HCT116 (cell line): ENCODE data around the gene BAHD1. TPM values are rescaled to one million over a fixed set of nuclear protein-coding genes. Genes with fewer than 3 reads are reported as not detected.

ENCODE experiments used
- ATAC-seq: fragments of 200-7000 bp; cut with Tn5 transposase; 2 replicates; pipeline ENCODE4 v1.9.1; 2020; ENCODE audit warnings: mild to moderate bottlenecking, moderate library complexity
- BruUV-seq: library from RNA; stranded (reverse); fragments of 400-500 nt; replicated peaks from 2 replicates; lab custom pipeline; 2021; lab: Mats Ljungman, UMichigan
- CTCF ChIA-PET: fragments of 300-600 bp; sonication (Branson Sonifier 250); formaldehyde crosslinking; loops from one replicate; lab custom pipeline; 2021; ENCODE audit warnings: antibody characterized with exemption; lab: Charles Lee
- POLR2A ChIA-PET: fragments of 300-600, 350-600 bp; sonication (Branson Sonifier 250); formaldehyde crosslinking; loops from one replicate; lab custom pipeline; 2021; ENCODE audit warnings: antibody characterized with exemption; lab: Charles Lee
- RAD21 ChIA-PET, 2 experiments: fragments of 300-600 bp; sonication (Branson Sonifier 250); formaldehyde crosslinking; loops; one replicate each; lab custom pipeline; 2023; ENCODE audit warnings: low total read pairs in 2 of 2; ENCODE audit not compliant: uncharacterized antibody in 2 of 2, unreplicated experiment in 2 of 2, low non-redundant PET in 1 of 2; lab: Charles Lee
- DNase-seq: peaks from one replicate; pipeline ENCODE4 v3.0.0-alpha.2; 2010; ENCODE audit warnings: low read depth, low spot score
- H2AFZ ChIP-seq: fragments of 200-600 bp; shearing (Covaris generic), sonication (generic); 2 replicates; pipeline ENCODE4 v1.6.1; 2017; ENCODE audit warnings: low read depth, mixed run types, mixed read lengths, antibody characterized with exemption, low read length; ENCODE audit not compliant: poor library complexity, severe bottlenecking
- H3K27ac ChIP-seq: 2 replicates; pipeline ENCODE4 v1.5.1; 2012; ENCODE audit warnings: low read depth, low read length
- H3K27me3 ChIP-seq: fragments of 200-600 bp; sonication (generic); 2 replicates; pipeline ENCODE4 v1.6.1; 2016; ENCODE audit warnings: mixed run types, low read length, mixed read lengths; ENCODE audit not compliant: insufficient read depth
- H3K36me3 ChIP-seq, 2 experiments: fragments of 200-500 bp in 1 of 2; fragments of 200-600 bp in 1 of 2; sonication (Bioruptor generic) in 1 of 2; sonication (generic) in 1 of 2; 2 replicates each; pipeline versions ENCODE4 v1.5.1 to v1.6.1; 2014 to 2016; ENCODE audit warnings: low read length in 2 of 2, inconsistent platforms in 1 of 2, mixed read lengths in 1 of 2, mixed run types in 1 of 2; ENCODE audit not compliant: insufficient read depth in 2 of 2, control insufficient read depth in 1 of 2
- H3K4me1 ChIP-seq, 2 experiments: fragments of 200-600 bp in 1 of 2; sonication (generic) in 1 of 2; 2 replicates each; pipeline versions ENCODE4 v1.5.1 to v1.6.1; 2012 to 2017; ENCODE audit warnings: low read length in 2 of 2, inconsistent platforms in 1 of 2, mild to moderate bottlenecking in 1 of 2, mixed read lengths in 1 of 2, mixed run types in 1 of 2, moderate library complexity in 1 of 2; ENCODE audit not compliant: insufficient read depth in 2 of 2, control insufficient read depth in 1 of 2
- H3K4me2 ChIP-seq: fragments of 200-600 bp; sonication (generic); 2 replicates; pipeline ENCODE4 v1.6.1; 2017; ENCODE audit warnings: mixed run types, low read length, mixed read lengths
- H3K4me3 ChIP-seq, 2 experiments: fragments of 200-600 bp in 1 of 2; sonication (generic) in 1 of 2; replicated peaks in 1 of 2; 2 replicates each; pipeline ENCODE4 v1.5.1; 2011 to 2016; ENCODE audit warnings: low read length in 2 of 2, control low read depth in 1 of 2, low read depth in 1 of 2, mild to moderate bottlenecking in 1 of 2, mixed read lengths in 1 of 2, mixed run types in 1 of 2
- H3K79me2 ChIP-seq: fragments of 200-600 bp; sonication (generic); 2 replicates; pipeline ENCODE4 v1.6.1; 2017; ENCODE audit warnings: mild to moderate bottlenecking, mixed run types, low read length, moderate library complexity, mixed read lengths; ENCODE audit not compliant: insufficient read depth
- H3K9ac ChIP-seq: fragments of 200-600 bp; sonication (generic); 2 replicates; pipeline ENCODE4 v1.6.1; 2016; ENCODE audit warnings: low read length, mixed read lengths
- H3K9me2 ChIP-seq: fragments of 200-600 bp; sonication (generic), shearing (Covaris generic); 2 replicates; pipeline ENCODE4 v1.6.1; 2017; ENCODE audit warnings: mixed run types, mild to moderate bottlenecking, moderate library complexity; ENCODE audit not compliant: insufficient read depth
- H3K9me3 ChIP-seq, 2 experiments: fragments of 200-500 bp in 1 of 2; fragments of 200-600 bp in 1 of 2; sonication (Bioruptor generic) in 1 of 2; sonication (generic) in 1 of 2; 2 replicates each; pipeline ENCODE4 v1.6.1; 2014 to 2017; ENCODE audit warnings: low read length in 2 of 2, mixed read lengths in 2 of 2, inconsistent platforms in 1 of 2, low read depth in 1 of 2, mild to moderate bottlenecking in 1 of 2, mixed run types in 1 of 2, moderate library complexity in 1 of 2; ENCODE audit not compliant: control insufficient read depth in 1 of 2, insufficient read depth in 1 of 2
- H4K20me1 ChIP-seq: fragments of 200-600 bp; sonication (generic), shearing (Covaris generic); 2 replicates; pipeline ENCODE4 v1.6.1; 2017; ENCODE audit warnings: mixed run types, mild to moderate bottlenecking, moderate library complexity; ENCODE audit not compliant: insufficient read depth
- ATF3 ChIP-seq: IDR thresholded peaks from 2 replicates; pipeline ENCODE4 v1.6.1; 2012
- CEBPB ChIP-seq: IDR thresholded peaks from 2 replicates; pipeline ENCODE4 v1.6.1; 2012; ENCODE audit warnings: low read depth
- CTCF ChIP-seq, 3 experiments: fragments of 200-600 bp in 1 of 3; sonication (generic) in 1 of 3; IDR thresholded peaks in 2 of 3; conservative IDR thresholded peaks in 1 of 3; 2 replicates each; pipeline ENCODE4 v1.5.1; 2012 to 2017; ENCODE audit warnings: low read depth in 2 of 3, low read length in 2 of 3, antibody characterized with exemption in 1 of 3, borderline replicate concordance in 1 of 3, control low read depth in 1 of 3, mild to moderate bottlenecking in 1 of 3, mixed read lengths in 1 of 3, mixed run types in 1 of 3, moderate library complexity in 1 of 3; ENCODE audit not compliant: insufficient read depth in 1 of 3
- EGR1 ChIP-seq: IDR thresholded peaks from 2 replicates; pipeline ENCODE4 v1.6.1; 2012; ENCODE audit warnings: low read depth
- ELF1 ChIP-seq: IDR thresholded peaks from 2 replicates; pipeline ENCODE4 v1.6.1; 2012; ENCODE audit warnings: low read depth, borderline replicate concordance
- FOSL1 ChIP-seq: IDR thresholded peaks from 2 replicates; pipeline ENCODE4 v1.6.1; 2012; ENCODE audit warnings: low read depth
- JUND ChIP-seq: IDR thresholded peaks from 2 replicates; pipeline ENCODE4 v1.6.1; 2012
- MAX ChIP-seq: IDR thresholded peaks from 2 replicates; pipeline ENCODE4 v1.6.1; 2012
- POLR2A ChIP-seq: IDR thresholded peaks from 2 replicates; pipeline ENCODE4 v1.7.0; 2011; ENCODE audit warnings: borderline replicate concordance; ENCODE audit not compliant: insufficient read depth, insufficient read length; ENCODE audit errors: extremely low read depth
- SIN3A ChIP-seq: IDR thresholded peaks from 2 replicates; pipeline ENCODE4 v1.6.1; 2012; ENCODE audit warnings: low read depth
- SP1 ChIP-seq: IDR thresholded peaks from 2 replicates; pipeline ENCODE4 v1.6.1; 2012; ENCODE audit warnings: low read depth
- SRF ChIP-seq: IDR thresholded peaks from 2 replicates; pipeline ENCODE4 v1.6.1; 2012; ENCODE audit warnings: low read depth
- TCF7L2 ChIP-seq: IDR thresholded peaks from 2 replicates; pipeline ENCODE4 v1.7.0; 2011; ENCODE audit warnings: borderline replicate concordance, inconsistent platforms; ENCODE audit not compliant: insufficient read depth, insufficient read length; ENCODE audit errors: extremely low read depth
- YY1 ChIP-seq: IDR thresholded peaks from 2 replicates; pipeline ENCODE4 v1.6.1; 2011; ENCODE audit warnings: low read length, low read depth, moderate library complexity, mild to moderate bottlenecking; ENCODE audit not compliant: insufficient replicate concordance; ENCODE audit errors: extremely low read depth
- ZBTB33 ChIP-seq: IDR thresholded peaks from 2 replicates; pipeline ENCODE4 v1.6.1; 2011; ENCODE audit warnings: mild to moderate bottlenecking, low read length, moderate library complexity; ENCODE audit not compliant: insufficient replicate concordance; ENCODE audit errors: extremely low read depth
- ZFX ChIP-seq: fragments of 450-650 bp; IDR thresholded peaks from 2 replicates; pipeline ENCODE4 v1.6.1; 2017
- intact Hi-C: fragments of 100-400 bp; cut with micrococcal nuclease; formaldehyde crosslinking; loops from 2 replicates; pipeline ENCODE4 v1.10.0; 2022
- total RNA-seq: library from RNA; stranded (reverse); gene quantifications from one replicate; pipeline ENCODE4 v1.2.1, GENCODE V29; 2021; ENCODE audit not compliant: unreplicated experiment

The BAHD1 gene
- total RNA-seq, 1 experiment from 2014 or later = 25.0 TPM

GRCh38 chr15:40459391-40460015 lies 18.8 kb downstream of the BAHD1 start:
- no peaks in the 10 kb centered on the region for H3K9me2 ChIP-seq
- peaks cover 2 to 9% of the 10 kb centered on the region in 2 experiments; a peak in 3 of 4 replicates for H3K36me3 ChIP-seq
- no peak overlapping the region for H3K27ac ChIP-seq
- no TSS peak for BruUV-seq
- ChIA-PET POLR2A (no interaction called here), RAD21 (no interaction called here), CTCF (no interaction called here)
- no peaks in the 10 kb centered on the region for H3K9me3 ChIP-seq
- H2AFZ ChIP-seq = no peak overlapping the region
- H3K9ac ChIP-seq = no peak overlapping the region
- intact Hi-C loops = no loop called here
- peaks cover 2% of the 10 kb centered on the region; the same call in 1 of the 2 replicates for H4K20me1 ChIP-seq
- ATAC-seq (no peak), DNase-seq (no peak)
- H3K4me1 ChIP-seq = peaks cover 21 to 25% of the 10 kb centered on the region in 2 experiments
- H3K27me3 ChIP-seq = no peaks in the 10 kb centered on the region
- no peak for TF ChIP-seq CEBPB
- peaks cover 43% of the 10 kb centered on the region for H3K79me2 ChIP-seq
- H3K4me2 ChIP-seq = no peak overlapping the region
- H3K4me3 ChIP-seq = no peak overlapping the region

- POLR2A ChIA-PET = no interaction called here
- Histone ChIP-seq H3K9ac (no peak overlapping the region), H3K4me2 (no peak overlapping the region), H3K27ac (no peak overlapping the region), H3K9me3 (no peaks in the 10 kb centered on the region), H2AFZ (no peak overlapping the region), H3K4me3 (no peak overlapping the region), H3K9me2 (no peaks in the 10 kb centered on the region), H4K20me1 (peaks cover 2% of the 10 kb centered on the region; the same call in 1 of the 2 replicates), H3K36me3 (peaks cover 6 to 9% of the 10 kb centered on the region in 2 experiments; a peak in 3 of 4 replicates), H3K79me2 (peaks cover 34% of the 10 kb centered on the region), H3K4me1 (peaks cover 12 to 16% of the 10 kb centered on the region in 2 experiments), H3K27me3 (no peaks in the 10 kb centered on the region)
- intact Hi-C loops = no loop called here
- DNase-seq = no peak
- RAD21 ChIA-PET = no interaction called here
- CTCF ChIA-PET = no interaction called here
- ATAC-seq = no peak
- no TSS peak for BruUV-seq
- TF ChIP-seq ZFX (no peak), MAX (no peak), TCF7L2 (no peak), SIN3A (no peak), CTCF (IDR thresholded peaks at IDR 0.05 in 2 of 3, conservative IDR thresholded peaks at IDR 0.05 in 1 of 3; ENCODE audit: borderline replicate concordance in 1 of 3, insufficient read depth in 1 of 3, low read depth in 2 of 3, low read length in 2 of 3) (no peak), EGR1 (no peak), SRF (no peak), YY1 (no peak), ATF3 (no peak), JUND (no peak), SP1 (no peak), POLR2A (no peak), ELF1 (no peak), FOSL1 (no peak), ZBTB33 (no peak)
Observed at GRCh38 chr15:40460404-40460803, 19.7 kb downstream of the BAHD1 start.
